Endothelial cell of umbilical vein (primary cell): ENCODE results near the gene PIK3R2. TPM values are rescaled to one million over a fixed set of nuclear protein-coding genes. Genes with fewer than 3 reads are reported as not detected.
"Not testable (repeated sequence)": the region's sequence is repeated elsewhere in the genome, so short reads cannot be mapped to it uniquely, and the experiment has no call there.

Source experiments
- BruUV-seq: library from RNA; stranded (reverse); fragments of 400-500 nt; replicated peaks from 2 replicates; lab custom pipeline; 2021; lab: Mats Ljungman, UMichigan
- CTCF ChIA-PET: fragments of 300-600, 350-600 bp; sonication (Branson Sonifier 250); formaldehyde crosslinking; loops from one replicate; lab custom pipeline; 2021; ENCODE audit warnings: antibody characterized with exemption, inconsistent platforms; lab: Charles Lee
- POLR2A ChIA-PET: fragments of 300-600, 350-600 bp; sonication (Branson Sonifier 250); formaldehyde crosslinking; loops from one replicate; lab custom pipeline; 2021; ENCODE audit warnings: antibody characterized with exemption, inconsistent platforms; lab: Charles Lee
- DNase-seq: peaks from one replicate; pipeline ENCODE4 v3.0.0-alpha.2; 2011; ENCODE audit warnings: low read depth, low spot score
- FAIRE-seq: peaks from 2 replicates; lab custom pipeline; 2011; peaks lifted over from hg19 to GRCh38; lab: Jason Lieb, UNC
- H2AFZ ChIP-seq: 2 replicates; pipeline ENCODE4 v1.6.0; 2012; ENCODE audit warnings: low read depth, low read length, control low read depth, inconsistent platforms
- H3K27ac ChIP-seq: 2 replicates; pipeline ENCODE4 v1.5.1; 2011; ENCODE audit warnings: low read depth, mild to moderate bottlenecking, control low read depth, low read length, moderate library complexity; ENCODE audit not compliant: insufficient read depth
- H3K27me3 ChIP-seq, 2 experiments: 2 replicates each; pipeline versions ENCODE4 v1.6.0 to v1.6.1; 2011; ENCODE audit warnings: low read length in 2 of 2, mixed read lengths in 1 of 2; ENCODE audit not compliant: control insufficient read depth in 2 of 2, insufficient read depth in 2 of 2
- H3K36me3 ChIP-seq, 2 experiments: 2 replicates in 1 of 2; 3 replicates in 1 of 2; pipeline ENCODE4 v1.5.1; 2011; ENCODE audit warnings: low read length in 2 of 2, mild to moderate bottlenecking in 1 of 2, moderate library complexity in 1 of 2; ENCODE audit not compliant: control insufficient read depth in 2 of 2, insufficient read depth in 2 of 2; ENCODE audit errors: extremely low read depth in 1 of 2
- H3K4me1 ChIP-seq: 3 replicates; pipeline ENCODE4 v1.5.1; 2011; ENCODE audit warnings: mild to moderate bottlenecking, low read length; ENCODE audit not compliant: control insufficient read depth, insufficient read depth; ENCODE audit errors: extremely low read depth
- H3K4me2 ChIP-seq: 2 replicates; pipeline ENCODE4 v1.6.1; 2011; ENCODE audit warnings: low read length, control low read depth, mixed read lengths; ENCODE audit not compliant: insufficient read depth
- H3K4me3 ChIP-seq, 3 experiments: fragments of 200-600 bp in 1 of 3; sonication (generic), shearing (Covaris generic) in 1 of 3; replicated peaks in 1 of 3; 2 replicates each; pipeline ENCODE4 v1.5.1; 2011 to 2016; ENCODE audit warnings: control low read depth in 3 of 3, low read length in 3 of 3, mild to moderate bottlenecking in 2 of 3, inconsistent platforms in 1 of 3, low read depth in 1 of 3, moderate library complexity in 1 of 3; ENCODE audit not compliant: insufficient read depth in 1 of 3
- H3K79me2 ChIP-seq: 2 replicates; pipeline ENCODE4 v1.6.0; 2012; ENCODE audit warnings: low read length, inconsistent platforms; ENCODE audit not compliant: control insufficient read depth, insufficient read depth
- H3K9ac ChIP-seq: replicated peaks from 2 replicates; pipeline ENCODE3; 2011; ENCODE audit warnings: low read length, control low read depth; ENCODE audit not compliant: insufficient read depth; ENCODE audit errors: extremely low read depth
- H3K9me1 ChIP-seq: replicated peaks from 3 replicates; pipeline ENCODE4 v1.6.0; 2011; ENCODE audit warnings: mild to moderate bottlenecking, low read length; ENCODE audit not compliant: control insufficient read depth, insufficient read depth; ENCODE audit errors: extremely low read depth
- H3K9me3 ChIP-seq: replicated peaks from 2 replicates; pipeline ENCODE4 v1.5.1; 2012; ENCODE audit warnings: low read length, inconsistent platforms; ENCODE audit not compliant: control insufficient read depth, insufficient read depth
- H4K20me1 ChIP-seq: replicated peaks from 2 replicates; pipeline ENCODE3; 2011; ENCODE audit warnings: mild to moderate bottlenecking, low read length; ENCODE audit not compliant: control insufficient read depth, insufficient read depth; ENCODE audit errors: extremely low read depth
- EZH2 ChIP-seq: IDR thresholded peaks from 2 replicates; pipeline ENCODE4 v1.6.1; 2012; ENCODE audit warnings: borderline replicate concordance, low read depth, mild to moderate bottlenecking, moderate library complexity, low read length, inconsistent platforms; ENCODE audit not compliant: severe bottlenecking
- FOS ChIP-seq: IDR thresholded peaks from 2 replicates; pipeline ENCODE4 v1.6.1; 2011; ENCODE audit warnings: mild to moderate bottlenecking, low read length, moderate library complexity, borderline replicate concordance; ENCODE audit not compliant: insufficient read depth
- GATA2 ChIP-seq: IDR thresholded peaks from 2 replicates; pipeline ENCODE4 v1.7.0; 2011; ENCODE audit warnings: low read depth, mild to moderate bottlenecking, moderate library complexity, mixed read lengths, low read length; ENCODE audit not compliant: insufficient read length, insufficient read depth
- JUN ChIP-seq: IDR thresholded peaks from 2 replicates; pipeline ENCODE4 v1.6.1; 2011; ENCODE audit warnings: borderline replicate concordance, low read depth; ENCODE audit not compliant: insufficient read length, insufficient read depth
- MYC ChIP-seq: IDR thresholded peaks from one replicate; pipeline ENCODE4 v1.6.1; 2011; ENCODE audit warnings: mild to moderate bottlenecking, low read depth, low read length
- POLR2A ChIP-seq: IDR thresholded peaks from 2 replicates; pipeline ENCODE4 v1.6.1; 2012; ENCODE audit warnings: low read depth, mild to moderate bottlenecking, control low read depth, low read length
- POLR2AphosphoS5 ChIP-seq: IDR thresholded peaks from 2 replicates; pipeline ENCODE4 v1.6.1; 2012; ENCODE audit warnings: low read depth, mild to moderate bottlenecking, control low read depth, low read length, moderate library complexity; ENCODE audit not compliant: insufficient read depth
- dilution Hi-C: fragments of 300-500 bp; cut with MboI; formaldehyde crosslinking; loops from one replicate; pipeline ENCODE4 v1.15.0; 2019; ENCODE audit warnings: low sequenced_read_pairs; ENCODE audit not compliant: extremely low pct_ligation_motif_present
- intact Hi-C: fragments of 100-400 bp; cut with micrococcal nuclease; formaldehyde crosslinking; loops from one replicate; pipeline ENCODE4 v1.10.0; 2022
- polyA plus RNA-seq, 4 experiments: library from polyadenylated mRNA; depleted of rRNA in 3 of 4; stranded (reverse) in 3 of 4; unstranded in 1 of 4; fragments of >200 nt; gene quantifications; 2 replicates each; pipeline versions ENCODE4 v1.2.1 to v1.2.3, GENCODE V29; 2011 to 2012; ENCODE audit warnings: missing spikeins in 1 of 4
- total RNA-seq: library from RNA; stranded (reverse); gene quantifications from 2 replicates; pipeline ENCODE4 v1.2.3, GENCODE V29; 2021
- TF ChIP-seq, protein P1 (sequence below): IDR thresholded peaks from 2 replicates; pipeline ENCODE4 v1.6.1; 2011; ENCODE audit not compliant: insufficient read depth, insufficient read length
- TF ChIP-seq, protein P2 (sequence below), 2 donors: IDR thresholded peaks; 1 replicate in 1 of 2; 2 replicates in 1 of 2; pipeline ENCODE4 v1.5.1; 2011; ENCODE audit warnings: low read length in 2 of 2, mild to moderate bottlenecking in 2 of 2, moderate library complexity in 2 of 2, control low read depth in 1 of 2, inconsistent platforms in 1 of 2, low read depth in 1 of 2; ENCODE audit not compliant: insufficient read depth in 1 of 2; ENCODE audit errors: extremely low read depth in 1 of 2

PIK3R2 gene
- total and polyA plus RNA-seq, 2 donors (not counting 3 experiments of a cell fraction or from before 2014, with no cell fraction given): 8.1 to 15.2 TPM

DNA sequence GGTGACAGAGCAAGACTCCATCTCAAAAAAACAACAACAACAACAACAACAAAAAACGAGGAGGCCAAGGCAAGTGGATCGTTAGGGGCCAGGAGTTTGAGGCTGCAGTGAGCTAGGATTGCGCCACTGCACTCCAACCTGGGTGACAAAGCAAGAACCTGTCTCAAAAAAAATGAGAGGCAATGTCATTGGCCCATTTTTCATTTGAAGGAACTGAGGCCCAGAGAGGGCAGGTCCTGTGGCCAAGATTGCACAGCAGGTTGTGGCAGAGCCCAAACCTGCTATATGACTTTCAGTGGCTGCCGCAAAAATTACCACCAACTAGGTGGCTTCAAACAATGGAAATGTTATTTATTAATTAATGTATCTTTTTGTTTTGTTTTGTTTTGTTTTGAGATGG, 5.5 kb downstream of the PIK3R2 start:
- H3K4me2 ChIP-seq: no peak overlapping the region
- dilution Hi-C loops (no loop called here), intact Hi-C loops (no loop called here)
- H2AFZ ChIP-seq: no peak overlapping the region
- peaks cover 23% of the 10 kb centered on the region for H3K4me1 ChIP-seq
- no peaks in the 10 kb centered on the region for H3K9me1 ChIP-seq
- no peaks in the 10 kb centered on the region for H4K20me1 ChIP-seq
- no peak overlapping the region for H3K9ac ChIP-seq
- no peak for FAIRE-seq
- no peak overlapping the region for H3K4me3 ChIP-seq
- DNase-seq: no peak
- H3K36me3 ChIP-seq: peaks cover 0 to 24% of the 10 kb centered on the region in 2 experiments
- ChIA-PET POLR2A (no interaction called here), CTCF (interaction anchor here (1.2 to 1.3 kb wide), 3 partner anchors 10 to 170 kb away, joined by 3 to 7 read pairs (median 4); no protein-coding TSS in a partner anchor)
- TF ChIP-seq MYC (no peak), POLR2AphosphoS5 (no peak), EZH2 (no peak), FOS (no peak), GATA2 (no peak), POLR2A (no peak), JUN (no peak)
- TF ChIP-seq, protein P1, sequence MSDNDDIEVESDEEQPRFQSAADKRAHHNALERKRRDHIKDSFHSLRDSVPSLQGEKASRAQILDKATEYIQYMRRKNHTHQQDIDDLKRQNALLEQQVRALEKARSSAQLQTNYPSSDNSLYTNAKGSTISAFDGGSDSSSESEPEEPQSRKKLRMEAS: no peak
- TF ChIP-seq, protein P2, sequence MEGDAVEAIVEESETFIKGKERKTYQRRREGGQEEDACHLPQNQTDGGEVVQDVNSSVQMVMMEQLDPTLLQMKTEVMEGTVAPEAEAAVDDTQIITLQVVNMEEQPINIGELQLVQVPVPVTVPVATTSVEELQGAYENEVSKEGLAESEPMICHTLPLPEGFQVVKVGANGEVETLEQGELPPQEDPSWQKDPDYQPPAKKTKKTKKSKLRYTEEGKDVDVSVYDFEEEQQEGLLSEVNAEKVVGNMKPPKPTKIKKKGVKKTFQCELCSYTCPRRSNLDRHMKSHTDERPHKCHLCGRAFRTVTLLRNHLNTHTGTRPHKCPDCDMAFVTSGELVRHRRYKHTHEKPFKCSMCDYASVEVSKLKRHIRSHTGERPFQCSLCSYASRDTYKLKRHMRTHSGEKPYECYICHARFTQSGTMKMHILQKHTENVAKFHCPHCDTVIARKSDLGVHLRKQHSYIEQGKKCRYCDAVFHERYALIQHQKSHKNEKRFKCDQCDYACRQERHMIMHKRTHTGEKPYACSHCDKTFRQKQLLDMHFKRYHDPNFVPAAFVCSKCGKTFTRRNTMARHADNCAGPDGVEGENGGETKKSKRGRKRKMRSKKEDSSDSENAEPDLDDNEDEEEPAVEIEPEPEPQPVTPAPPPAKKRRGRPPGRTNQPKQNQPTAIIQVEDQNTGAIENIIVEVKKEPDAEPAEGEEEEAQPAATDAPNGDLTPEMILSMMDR (IDR thresholded peaks at IDR 0.05; ENCODE audit: extremely low read depth in 1 of 2, insufficient read depth in 1 of 2, low read depth in 1 of 2, low read length in 2 of 2): no peak
- H3K9me3 ChIP-seq: no peaks in the 10 kb centered on the region
- H3K27me3 ChIP-seq: no peaks in the 10 kb centered on the region
- no TSS peak for BruUV-seq
- H3K27ac ChIP-seq: no peak overlapping the region
- peaks cover 11% of the 10 kb centered on the region for H3K79me2 ChIP-seq

DNA sequence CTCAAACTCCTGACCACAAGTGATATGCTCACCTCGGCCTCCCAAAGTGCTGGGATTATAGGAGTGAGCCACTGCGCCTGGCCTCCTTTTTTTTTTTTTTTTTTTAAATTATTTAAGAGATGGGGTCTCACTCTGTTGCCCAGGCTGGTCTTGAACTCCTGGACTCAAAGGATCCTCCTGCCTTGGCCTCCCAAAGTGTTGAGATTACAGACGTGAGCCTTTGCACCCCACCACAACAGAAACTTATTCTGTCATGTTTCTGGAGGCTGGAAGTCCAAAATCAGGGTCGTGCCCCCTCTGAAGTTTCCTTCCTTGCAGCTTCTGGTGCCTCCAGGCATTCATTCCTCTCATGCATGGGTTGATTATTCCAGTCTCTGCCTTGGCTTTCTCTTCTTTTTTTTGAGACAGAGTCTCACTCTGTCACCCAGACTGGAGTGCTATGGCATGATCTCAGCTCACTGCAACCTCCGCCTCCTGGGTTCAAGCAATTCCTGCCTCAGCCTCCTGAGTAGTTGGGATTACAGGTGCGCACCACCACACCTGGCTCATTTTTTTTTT, 6.2 kb downstream of the PIK3R2 start:
- FAIRE-seq, H3K9me3 ChIP-seq, H4K20me1 ChIP-seq, H3K79me2 ChIP-seq, H3K4me3 ChIP-seq, H3K27me3 ChIP-seq, intact Hi-C loops, DNase-seq, H3K9me1 ChIP-seq, dilution Hi-C loops, H3K9ac ChIP-seq, H3K27ac ChIP-seq, H2AFZ ChIP-seq, H3K4me2 ChIP-seq, BruUV-seq: not testable (repeated sequence)
- Histone ChIP-seq H3K4me1 (peaks cover 18% of the 10 kb centered on the region), H3K36me3 (peaks cover 0 to 26% of the 10 kb centered on the region in 2 experiments)
- POLR2A ChIA-PET: interaction anchor here (0.6 kb wide), 1 partner anchor 367 kb away, joined by 3 read pairs; no protein-coding TSS in a partner anchor
- CTCF ChIA-PET: interaction anchor here (0.7 to 1.5 kb wide), 4 partner anchors 43 to 169 kb away, joined by 3 to 7 read pairs (median 3); no protein-coding TSS in a partner anchor
